Fibroblast of mammary gland (primary cell): ENCODE results near the gene ATOSA.

Experiments
- DNase-seq: peaks from one replicate; pipeline ENCODE4 v3.0.0-alpha.2; 2010; ENCODE audit warnings: low read depth
- H3K4me3 ChIP-seq: 2 replicates; pipeline ENCODE4 v1.5.1; 2011; ENCODE audit warnings: low read depth, mild to moderate bottlenecking, low read length, moderate library complexity; ENCODE audit not compliant: control insufficient read depth
- CTCF ChIP-seq: conservative IDR thresholded peaks from 2 replicates; pipeline ENCODE4 v1.5.1; 2011; ENCODE audit warnings: low read depth, low read length, inconsistent platforms; ENCODE audit not compliant: control insufficient read depth, insufficient read depth

Gene ATOSA

GRCh38 chr15:52660192-52660591 is 19.0 kb downstream of the ATOSA start:
- no peak overlapping the region for H3K4me3 ChIP-seq
- TF ChIP-seq CTCF = no peak
- DNase-seq = no peak

- no peak for DNase-seq
- H3K4me3 ChIP-seq = no peak overlapping the region
- no peak for TF ChIP-seq CTCF
Observed at GRCh38 chr15:52658955-52659354, 20.2 kb downstream of the ATOSA start.

DNA sequence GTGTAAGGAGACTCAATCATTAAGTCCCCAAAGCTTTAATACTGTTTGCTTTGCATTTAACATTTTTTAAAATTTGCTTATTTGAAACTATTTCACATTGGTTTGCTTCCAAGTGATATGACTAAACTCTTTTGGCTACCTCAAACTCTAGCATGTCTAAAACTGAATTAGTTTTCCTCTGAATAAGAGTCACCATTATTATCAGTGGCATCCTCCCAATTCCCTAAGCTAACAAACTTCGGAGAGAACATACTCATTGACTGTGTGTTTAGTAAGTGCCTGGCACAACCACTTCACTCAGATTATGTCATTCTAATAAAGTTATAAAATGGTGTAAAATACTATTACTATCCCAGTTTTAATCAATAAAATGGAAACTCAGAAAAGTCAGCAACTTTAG is 21.9 kb downstream of the ATOSA start:
- DNase-seq = peak; percentile 92
- no peak overlapping the region for H3K4me3 ChIP-seq
- TF ChIP-seq CTCF = no peak

- no peak overlapping the region for H3K4me3 ChIP-seq
- TF ChIP-seq CTCF = no peak
- no peak for DNase-seq
Observed at GRCh38 chr15:52656412-52656811, 22.8 kb downstream of the ATOSA start.

DNA sequence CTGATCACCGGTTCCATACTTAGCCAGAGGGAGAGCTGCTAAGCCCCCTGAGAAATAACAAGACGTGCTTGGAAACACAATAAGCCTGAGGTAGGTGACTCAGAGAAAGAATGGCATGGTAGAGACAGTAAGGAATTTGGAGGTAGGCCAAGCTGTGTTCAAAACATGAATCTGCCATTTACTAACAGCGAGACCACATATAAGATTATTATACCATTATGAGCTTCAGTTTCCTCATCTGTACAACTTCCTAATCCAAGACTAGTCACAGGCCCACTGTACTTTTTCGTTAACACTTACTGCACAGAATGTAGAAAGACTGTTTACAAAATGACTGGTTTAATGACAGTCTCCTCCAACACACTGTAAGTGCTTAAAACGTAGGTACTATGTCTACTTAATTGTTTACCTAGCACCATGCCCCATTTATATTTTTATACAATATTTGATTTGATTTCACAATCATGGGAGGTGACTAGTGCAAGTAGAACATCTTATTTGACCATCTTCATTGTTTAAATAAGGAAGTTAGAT is 25.7 kb downstream of the ATOSA start:
- TF ChIP-seq CTCF = no peak
- no peak overlapping the region for H3K4me3 ChIP-seq
- DNase-seq = peak; percentile 83

DNA sequence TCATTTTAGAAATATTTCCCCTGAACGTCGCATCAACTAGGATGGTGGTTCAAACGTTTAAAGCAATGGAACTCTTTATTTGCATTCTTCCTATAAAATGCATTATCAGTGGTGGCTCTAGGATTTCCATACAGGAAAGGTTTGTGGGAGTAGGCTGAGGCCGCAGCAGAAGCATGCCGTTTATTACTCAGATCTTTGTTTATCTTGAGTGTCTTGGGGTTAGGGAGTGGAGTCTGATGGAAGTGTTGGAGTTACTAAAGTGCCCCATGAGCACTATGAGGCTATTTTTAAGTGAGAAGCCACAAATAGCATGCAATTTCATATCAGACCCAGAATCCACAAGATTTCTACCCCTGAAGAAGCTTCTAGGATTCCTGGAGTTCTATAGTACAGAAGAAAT is 26.2 kb downstream of the ATOSA start:
- TF ChIP-seq CTCF = no peak
- DNase-seq = peak; percentile 66
- H3K4me3 ChIP-seq = no peak overlapping the region

GRCh38 chr15:52652286-52652685 is 26.9 kb downstream of the ATOSA start:
- TF ChIP-seq CTCF = no peak
- H3K4me3 ChIP-seq = no peak overlapping the region

More at GRCh38 chr15:52652286-52652685, 26.9 kb downstream of the ATOSA start:
- DNase-seq = no peak
